Osteoblast (primary cell): ENCODE data around the gene IGF2BP2. TPM values are rescaled to one million over a fixed set of nuclear protein-coding genes. Genes with fewer than 3 reads are reported as not detected.

Experiments used
- DNase-seq: peaks from one replicate; pipeline ENCODE4 v3.0.0; 2011; ENCODE audit warnings: low spot score, mixed read lengths; ENCODE audit not compliant: insufficient read length; ENCODE audit errors: missing footprints
- H2AFZ ChIP-seq: 2 replicates; pipeline ENCODE4 v1.6.0; 2011; ENCODE audit warnings: mild to moderate bottlenecking, low read length
- H3K27ac ChIP-seq: 2 replicates; pipeline ENCODE4 v1.5.1; 2011; ENCODE audit warnings: mild to moderate bottlenecking, low read depth, low read length, moderate library complexity
- H3K27me3 ChIP-seq: 2 replicates; pipeline ENCODE4 v1.6.0; 2012; ENCODE audit warnings: mild to moderate bottlenecking, control low read depth, inconsistent platforms, low read length, moderate library complexity; ENCODE audit not compliant: insufficient read depth
- H3K36me3 ChIP-seq: 2 replicates; pipeline ENCODE4 v1.5.1; 2011; ENCODE audit warnings: mild to moderate bottlenecking, low read length, control low read depth, moderate library complexity; ENCODE audit not compliant: insufficient read depth
- H3K4me1 ChIP-seq: 2 replicates; pipeline ENCODE4 v1.5.1; 2011; ENCODE audit warnings: mild to moderate bottlenecking, low read length, control low read depth, moderate library complexity; ENCODE audit not compliant: insufficient read depth
- H3K4me2 ChIP-seq: 2 replicates; pipeline ENCODE4 v1.6.0; 2011; ENCODE audit warnings: mild to moderate bottlenecking, low read length; ENCODE audit not compliant: insufficient read depth
- H3K4me3 ChIP-seq: fragments of 200-600 bp; sonication (generic); 3 replicates; pipeline ENCODE4 v1.5.1; 2012; ENCODE audit warnings: mild to moderate bottlenecking, low read length, inconsistent platforms; ENCODE audit not compliant: insufficient read depth
- H3K79me2 ChIP-seq: 2 replicates; pipeline ENCODE4 v1.6.0; 2012; ENCODE audit warnings: mild to moderate bottlenecking, low read length, control low read depth, inconsistent platforms; ENCODE audit not compliant: insufficient read depth
- H3K9me3 ChIP-seq: 2 replicates; pipeline ENCODE4 v1.5.1; 2011; ENCODE audit warnings: low read depth, low read length, control low read depth
- H4K20me1 ChIP-seq: 2 replicates; pipeline ENCODE4 v1.6.0; 2012; ENCODE audit warnings: mild to moderate bottlenecking, low read length, control low read depth; ENCODE audit not compliant: insufficient read depth
- CTCF ChIP-seq: IDR thresholded peaks from 2 replicates; pipeline ENCODE4 v1.5.1; 2011; ENCODE audit warnings: mild to moderate bottlenecking, low read depth, low read length, moderate library complexity; ENCODE audit errors: extremely low read depth
- total RNA-seq: library from RNA; depleted of rRNA; stranded (reverse); fragments of >200 nt; gene quantifications from 2 replicates; pipeline ENCODE4 v1.2.3, GENCODE V29; 2012

The IGF2BP2 gene
- total RNA-seq, 1 donor = 81.8 TPM

- H3K27ac ChIP-seq = no peak overlapping the region
- H3K27me3 ChIP-seq = no peaks in the 10 kb centered on the region
- no peak overlapping the region for H3K4me2 ChIP-seq
- H2AFZ ChIP-seq = no peak overlapping the region
- H3K4me1 ChIP-seq = peaks cover 25% of the 10 kb centered on the region
- peaks cover 82% of the 10 kb centered on the region for H4K20me1 ChIP-seq
- H3K4me3 ChIP-seq = no peak overlapping the region
- no peak for DNase-seq
- H3K9me3 ChIP-seq = no peaks in the 10 kb centered on the region
- H3K79me2 ChIP-seq = peaks cover 95% of the 10 kb centered on the region
- no peaks in the 10 kb centered on the region for H3K36me3 ChIP-seq
- TF ChIP-seq CTCF = no peak
Observed at GRCh38 chr3:185779461-185779860, 45.4 kb downstream of the IGF2BP2 start.

GRCh38 chr3:185778821-185779220, 46.0 kb downstream of the IGF2BP2 start:
- no peak overlapping the region for H3K4me2 ChIP-seq
- H3K4me3 ChIP-seq = no peak overlapping the region
- H3K36me3 ChIP-seq = no peaks in the 10 kb centered on the region
- no peak overlapping the region for H2AFZ ChIP-seq
- peaks cover 81% of the 10 kb centered on the region for H4K20me1 ChIP-seq
- peaks cover 29% of the 10 kb centered on the region for H3K4me1 ChIP-seq
- no peak for DNase-seq
- H3K27me3 ChIP-seq = no peaks in the 10 kb centered on the region
- H3K9me3 ChIP-seq = no peaks in the 10 kb centered on the region
- peaks cover 94% of the 10 kb centered on the region for H3K79me2 ChIP-seq
- no peak for TF ChIP-seq CTCF
- H3K27ac ChIP-seq = no peak overlapping the region

GRCh38 chr3:185778094-185778493, 46.7 kb downstream of the IGF2BP2 start:
- no peak for TF ChIP-seq CTCF
- peaks cover 80% of the 10 kb centered on the region for H4K20me1 ChIP-seq

GRCh38 chr3:185770109-185770508, 54.7 kb downstream of the IGF2BP2 start:
- TF ChIP-seq CTCF = no peak
- Histone ChIP-seq H2AFZ (no peak overlapping the region), H3K4me3 (no peak overlapping the region), H3K79me2 (peaks cover 92% of the 10 kb centered on the region), H3K4me1 (peaks cover 21% of the 10 kb centered on the region), H3K36me3 (no peaks in the 10 kb centered on the region), H3K27ac (no peak overlapping the region), H3K4me2 (no peak overlapping the region), H3K27me3 (no peaks in the 10 kb centered on the region), H3K9me3 (no peaks in the 10 kb centered on the region), H4K20me1 (peaks cover 57% of the 10 kb centered on the region)
- DNase-seq = no peak

More at GRCh38 chr3:185778094-185778493, 46.7 kb downstream of the IGF2BP2 start:
- Histone ChIP-seq H3K4me3 (no peak overlapping the region), H3K4me1 (peaks cover 33% of the 10 kb centered on the region), H3K9me3 (no peaks in the 10 kb centered on the region), H2AFZ (no peak overlapping the region), H3K36me3 (no peaks in the 10 kb centered on the region), H3K79me2 (peaks cover 95% of the 10 kb centered on the region), H3K27me3 (no peaks in the 10 kb centered on the region), H3K4me2 (no peak overlapping the region), H3K27ac (no peak overlapping the region)
- DNase-seq = no peak
